MM.1S (cell line): Measurements from ENCODE around the gene LAMB3.

Experiments used
- DNase-seq: peaks from one replicate; pipeline ENCODE4 v3.0.0-alpha.2; 2015
- H2AFZ ChIP-seq: fragments of 300-600 bp; sonication (generic); 2 replicates; pipeline ENCODE4 v1.6.0; 2016; ENCODE audit warnings: antibody characterized with exemption, low read length
- H3F3A ChIP-seq: fragments of 300-600 bp; sonication (generic); 2 replicates; pipeline ENCODE4 v1.6.1; 2016; ENCODE audit warnings: mild to moderate bottlenecking, antibody characterized with exemption, low read length, moderate library complexity, mixed read lengths; ENCODE audit not compliant: insufficient read depth
- H3K27ac ChIP-seq: fragments of 300-600 bp; sonication (generic); 2 replicates; pipeline ENCODE4 v1.5.1; 2016; ENCODE audit warnings: mild to moderate bottlenecking, low read length
- H3K27me3 ChIP-seq: fragments of 300-600 bp; sonication (generic); replicated peaks from 2 replicates; pipeline ENCODE4 v1.6.0; 2016; ENCODE audit warnings: low read length; ENCODE audit not compliant: insufficient read depth
- H3K36me3 ChIP-seq: fragments of 300-600 bp; sonication (generic); replicated peaks from 2 replicates; pipeline ENCODE4 v1.6.1; 2016; ENCODE audit warnings: mild to moderate bottlenecking, low read length, mixed read lengths; ENCODE audit not compliant: insufficient read depth
- H3K4me1 ChIP-seq: fragments of 300-600 bp; sonication (generic); 2 replicates; pipeline ENCODE4 v1.6.1; 2016; ENCODE audit warnings: low read length, mixed read lengths
- H3K4me2 ChIP-seq: fragments of 300-600 bp; sonication (generic); 2 replicates; pipeline ENCODE4 v1.6.0; 2016; ENCODE audit warnings: low read depth, low read length
- H3K4me3 ChIP-seq: fragments of 300-600 bp; sonication (generic); 2 replicates; pipeline ENCODE4 v1.5.1; 2016; ENCODE audit warnings: low read length, mixed read lengths
- H3K79me2 ChIP-seq: fragments of 300-600 bp; sonication (generic); 2 replicates; pipeline ENCODE4 v1.6.1; 2016; ENCODE audit warnings: mixed run types, low read length, mixed read lengths
- H3K9ac ChIP-seq: fragments of 300-600 bp; sonication (generic); 2 replicates; pipeline ENCODE4 v1.6.1; 2016; ENCODE audit warnings: low read length, mixed read lengths
- H3K9me2 ChIP-seq: fragments of 300-600 bp; sonication (generic); replicated peaks from 2 replicates; pipeline ENCODE4 v1.6.1; 2016; ENCODE audit warnings: mild to moderate bottlenecking, low read length, mixed read lengths; ENCODE audit not compliant: insufficient read depth
- H3K9me3 ChIP-seq: fragments of 300-600 bp; sonication (generic); replicated peaks from 2 replicates; pipeline ENCODE4 v1.6.1; 2016; ENCODE audit warnings: mild to moderate bottlenecking, low read length, mixed read lengths; ENCODE audit not compliant: insufficient read depth
- H4K20me1 ChIP-seq: fragments of 300-600 bp; sonication (generic); 2 replicates; pipeline ENCODE4 v1.6.1; 2016; ENCODE audit warnings: mild to moderate bottlenecking, low read length, moderate library complexity, mixed read lengths; ENCODE audit not compliant: insufficient read depth
- CTCF ChIP-seq: fragments of 300-600 bp; sonication (generic); IDR thresholded peaks from 2 replicates; pipeline ENCODE4 v1.5.1; 2016; ENCODE audit warnings: antibody characterized with exemption, low read length, mixed read lengths
- EZH2 ChIP-seq: fragments of 300-600 bp; sonication (generic); optimal IDR thresholded peaks from 2 replicates; pipeline ENCODE3; 2017; ENCODE audit warnings: low read depth, mild to moderate bottlenecking, antibody characterized with exemption, low read length, mixed read lengths
- EZH2phosphoT487 ChIP-seq: fragments of 300-600 bp; sonication (generic); IDR thresholded peaks from 2 replicates; pipeline ENCODE4 v1.6.1; 2018; ENCODE audit warnings: antibody characterized with exemption, low read length

LAMB3 gene

GRCh38 chr1:209667708-209668107 is 15.5 kb upstream of the LAMB3 start:
- Histone ChIP-seq H3F3A (peaks cover 3% of the 10 kb centered on the region; the same call in 1 of the 2 replicates), H3K9me3 (no peaks in the 10 kb centered on the region), H3K4me1 (peaks cover 18% of the 10 kb centered on the region), H4K20me1 (no peaks in the 10 kb centered on the region), H3K36me3 (no peaks in the 10 kb centered on the region), H3K27me3 (no peaks in the 10 kb centered on the region), H2AFZ (no peak overlapping the region), H3K79me2 (no peaks in the 10 kb centered on the region), H3K4me3 (no peak overlapping the region), H3K4me2 (no peak overlapping the region), H3K9ac (no peak overlapping the region), H3K27ac (no peak overlapping the region), H3K9me2 (no peaks in the 10 kb centered on the region)
- DNase-seq = no peak
- TF ChIP-seq EZH2 (no peak), CTCF (no peak), EZH2phosphoT487 (no peak)

GRCh38 chr1:209667103-209667502 is 14.9 kb upstream of the LAMB3 start:
- Histone ChIP-seq H3K9me2 (no peaks in the 10 kb centered on the region), H3K27ac (no peak overlapping the region), H4K20me1 (no peaks in the 10 kb centered on the region), H3K27me3 (no peaks in the 10 kb centered on the region), H2AFZ (no peak overlapping the region), H3K36me3 (no peaks in the 10 kb centered on the region), H3K9me3 (no peaks in the 10 kb centered on the region), H3K4me2 (no peak overlapping the region), H3K4me3 (no peak overlapping the region), H3F3A (no peaks in the 10 kb centered on the region), H3K79me2 (no peaks in the 10 kb centered on the region), H3K9ac (no peak overlapping the region), H3K4me1 (peaks cover 13% of the 10 kb centered on the region)
- DNase-seq = no peak
- TF ChIP-seq EZH2phosphoT487 (no peak), CTCF (no peak), EZH2 (no peak)

- H3K27me3 ChIP-seq = no peaks in the 10 kb centered on the region
- no peaks in the 10 kb centered on the region for H3F3A ChIP-seq
- TF ChIP-seq CTCF (no peak), EZH2phosphoT487 (no peak), EZH2 (no peak)
- no peaks in the 10 kb centered on the region for H3K79me2 ChIP-seq
- H3K27ac ChIP-seq = no peak overlapping the region
- no peak overlapping the region for H2AFZ ChIP-seq
- H3K9me2 ChIP-seq = no peaks in the 10 kb centered on the region
- H3K4me3 ChIP-seq = no peak overlapping the region
- no peaks in the 10 kb centered on the region for H3K9me3 ChIP-seq
- no peak overlapping the region for H3K4me2 ChIP-seq
- H3K9ac ChIP-seq = no peak overlapping the region
- H3K36me3 ChIP-seq = no peaks in the 10 kb centered on the region
- H3K4me1 ChIP-seq = peaks cover 9% of the 10 kb centered on the region; the same call in 1 of the 2 replicates
- no peak for DNase-seq
- H4K20me1 ChIP-seq = no peaks in the 10 kb centered on the region
Observed at GRCh38 chr1:209662879-209663327, 10.7 kb upstream of the LAMB3 start.
